ENCODE results near the gene GKN1. TPM values are rescaled to one million over a fixed set of nuclear protein-coding genes. Genes with fewer than 3 reads are reported as not detected.
A peak's percentile ranks its signal among the peaks of the same experiment; 100 is the strongest.

The GKN1 gene
- total RNA-seq, 4 donors from 2014 or later, result 2.5 TPM; not detected in 3

GRCh38 chr2:69011611-69012157, 37.2 kb downstream of the GKN1 start:
- H3K9me3 ChIP-seq, result no peaks in the 10 kb centered on the region
- WGBS, 2 donors, result 70 to 81% methylated on average over 4 of the region's 4 CpGs
- peaks cover 0 to 41% (median 16%) of the 10 kb centered on the region in 3 donors for H3K4me1 ChIP-seq
- no peak for TF ChIP-seq CTCF (IDR thresholded peaks at IDR 0.05)
- TF ChIP-seq POLR2A (IDR thresholded peaks at IDR 0.05), result no peak
- intact Hi-C loops (cut with DNase I), result loop anchor here (5.0 kb wide), 1 partner anchor 296 kb away; no protein-coding TSS in a partner anchor
- H3K27me3 ChIP-seq, result peaks cover 0 to 20% (median 0%) of the 10 kb centered on the region in 4 donors
- no peak overlapping the region for H3K4me3 ChIP-seq
- DNase-seq, result no peak
- H3K36me3 ChIP-seq, result no peaks in the 10 kb centered on the region
- no peak overlapping the region for H3K27ac ChIP-seq

- Histone ChIP-seq H3K27ac (peak overlapping the region; percentile 63 to 91 (median 88)), H3K36me3 (no peaks in the 10 kb centered on the region), H3K27me3 (peaks cover 0 to 22% (median 0%) of the 10 kb centered on the region in 4 donors), H3K9me3 (no peaks in the 10 kb centered on the region), H3K4me1 (peaks cover 0 to 49% (median 23%) of the 10 kb centered on the region in 3 donors), H3K4me3 (peak overlapping the region; percentile 47 to 87 (median 76))
- DNase-seq, result no peak
- intact Hi-C loops (cut with DNase I), result loop anchor here (5.0 kb wide), 1 partner anchor 295 kb away; no protein-coding TSS in a partner anchor
- TF ChIP-seq POLR2A (IDR thresholded peaks at IDR 0.05), result no peak
- peak in 5 of 6 experiments; percentile 76 to 79 (median 77) for TF ChIP-seq CTCF (IDR thresholded peaks at IDR 0.05)
- WGBS, 2 donors, result 9 to 12% methylated on average over 26 of the region's 27 CpGs
Measured at GRCh38 chr2:69012310-69013141, 38.1 kb downstream of the GKN1 start.

- 0 to 1% methylated on average over 3 to 33 of the region's 63 CpGs for WGBS, 2 donors
- peaks cover 0 to 22% (median 0%) of the 10 kb centered on the region in 4 donors for H3K27me3 ChIP-seq
- no peaks in the 10 kb centered on the region for H3K36me3 ChIP-seq
- TF ChIP-seq CTCF (IDR thresholded peaks at IDR 0.05) (peak in 1 of 6 experiments; percentile 19), POLR2A (IDR thresholded peaks at IDR 0.05) (peak in 1 of 4 donors; percentile 1)
- peak within 1 kb of the TSS; percentile 47 to 87 (median 76) for H3K4me3 ChIP-seq
- H3K9me3 ChIP-seq, result no peaks in the 10 kb centered on the region
- intact Hi-C loops (cut with DNase I), result loop anchor here (5.0 kb wide), 1 partner anchor 294 kb away; no protein-coding TSS in a partner anchor
- no peak for DNase-seq
- peaks cover 0 to 57% (median 23%) of the 10 kb centered on the region in 3 donors for H3K4me1 ChIP-seq
- H3K27ac ChIP-seq, result peak within 1 kb of the TSS; percentile 63 to 91 (median 88)
Measured at GRCh38 chr2:69013142-69013839, 38.9 kb downstream of the GKN1 start, which contains the start of gene ANTXR1. ANTXR1 (plus strand) TSS chr2:69013179; CDS start chr2:69013500, 321 bp downstream.

GRCh38 chr2:69013840-69014821, 39.7 kb downstream of the GKN1 start:
- Histone ChIP-seq H3K4me3 (peak overlapping the region; percentile 47 to 87 (median 76)), H3K36me3 (no peaks in the 10 kb centered on the region), H3K27me3 (peaks cover 0 to 22% (median 0%) of the 10 kb centered on the region in 4 donors), H3K27ac (peak overlapping the region; percentile 63 to 91 (median 88)), H3K9me3 (no peaks in the 10 kb centered on the region), H3K4me1 (peaks cover 0 to 65% (median 23%) of the 10 kb centered on the region in 3 donors)
- 2 to 4% methylated on average over 16 to 18 of the region's 20 CpGs for WGBS, 2 donors
- no peak for DNase-seq
- intact Hi-C loops (cut with DNase I), result loop anchor here (5.0 kb wide), 1 partner anchor 293 kb away; no protein-coding TSS in a partner anchor
- TF ChIP-seq CTCF (IDR thresholded peaks at IDR 0.05), result no peak
- TF ChIP-seq POLR2A (IDR thresholded peaks at IDR 0.05), result no peak
